NCI-H510A treated with DMSO at 0.1 percent for 48 hours (cell line): Measurements from ENCODE around the gene PHLDA3.

Experiments used
- DNase-seq: peaks from one replicate; lab custom pipeline; 2025; lab: John Stamatoyannopoulos, UW

Gene PHLDA3

GRCh38 chr1:201461645-201462441, 7.1 kb downstream of the PHLDA3 start:
- no peak for DNase-seq

- peak; percentile 64 for DNase-seq
Observed at GRCh38 chr1:201460814-201461644, 8.0 kb downstream of the PHLDA3 start.

GRCh38 chr1:201459775-201460174, 9.2 kb downstream of the PHLDA3 start:
- no peak for DNase-seq

- DNase-seq = no peak
Observed at GRCh38 chr1:201459052-201459451, 9.9 kb downstream of the PHLDA3 start.

GRCh38 chr1:201457508-201457960, 11.5 kb downstream of the PHLDA3 start:
- DNase-seq = no peak

GRCh38 chr1:201456499-201457309, 12.3 kb downstream of the PHLDA3 start:
- DNase-seq = peak; percentile 4

- DNase-seq = no peak
Observed at GRCh38 chr1:201455098-201455497, 13.9 kb downstream of the PHLDA3 start.

- no peak for DNase-seq
Observed at GRCh38 chr1:201454608-201455007, 14.4 kb downstream of the PHLDA3 start.

- DNase-seq = no peak
Observed at GRCh38 chr1:201452866-201453265, 16.1 kb downstream of the PHLDA3 start.

- DNase-seq = no peak
Observed at GRCh38 chr1:201450721-201451291, 18.2 kb downstream of the PHLDA3 start.

GRCh38 chr1:201448990-201449389, 20.0 kb downstream of the PHLDA3 start:
- DNase-seq = no peak

- peak; percentile 65 for DNase-seq
Observed at GRCh38 chr1:201447903-201448871, 20.8 kb downstream of the PHLDA3 start.

- DNase-seq = no peak
Observed at GRCh38 chr1:201445310-201445709, 23.7 kb downstream of the PHLDA3 start.

- no peak for DNase-seq
Observed at GRCh38 chr1:201444792-201445191, 24.2 kb downstream of the PHLDA3 start.

GRCh38 chr1:201443747-201444146, 25.2 kb downstream of the PHLDA3 start:
- DNase-seq = no peak

GRCh38 chr1:201436969-201437368, 32.0 kb downstream of the PHLDA3 start:
- DNase-seq = no peak

GRCh38 chr1:201436393-201436792, 32.6 kb downstream of the PHLDA3 start:
- DNase-seq = peak; percentile 63

GRCh38 chr1:201434266-201434665, 34.7 kb downstream of the PHLDA3 start:
- DNase-seq = no peak

GRCh38 chr1:201433609-201434008, 35.4 kb downstream of the PHLDA3 start:
- DNase-seq = no peak

- no peak for DNase-seq
Observed at GRCh38 chr1:201430776-201431175, 38.2 kb downstream of the PHLDA3 start.
